Measurements from ENCODE around the gene SETDB2. TPM values are rescaled to one million over a fixed set of nuclear protein-coding genes. Genes with fewer than 3 reads are reported as not detected.

The SETDB2 gene
- total and polyA plus RNA-seq, 2 of the 13 experiments (the other 11 are each of a cell fraction or from before 2014, with no cell fraction given) = 8.1 to 8.7 TPM

DNA sequence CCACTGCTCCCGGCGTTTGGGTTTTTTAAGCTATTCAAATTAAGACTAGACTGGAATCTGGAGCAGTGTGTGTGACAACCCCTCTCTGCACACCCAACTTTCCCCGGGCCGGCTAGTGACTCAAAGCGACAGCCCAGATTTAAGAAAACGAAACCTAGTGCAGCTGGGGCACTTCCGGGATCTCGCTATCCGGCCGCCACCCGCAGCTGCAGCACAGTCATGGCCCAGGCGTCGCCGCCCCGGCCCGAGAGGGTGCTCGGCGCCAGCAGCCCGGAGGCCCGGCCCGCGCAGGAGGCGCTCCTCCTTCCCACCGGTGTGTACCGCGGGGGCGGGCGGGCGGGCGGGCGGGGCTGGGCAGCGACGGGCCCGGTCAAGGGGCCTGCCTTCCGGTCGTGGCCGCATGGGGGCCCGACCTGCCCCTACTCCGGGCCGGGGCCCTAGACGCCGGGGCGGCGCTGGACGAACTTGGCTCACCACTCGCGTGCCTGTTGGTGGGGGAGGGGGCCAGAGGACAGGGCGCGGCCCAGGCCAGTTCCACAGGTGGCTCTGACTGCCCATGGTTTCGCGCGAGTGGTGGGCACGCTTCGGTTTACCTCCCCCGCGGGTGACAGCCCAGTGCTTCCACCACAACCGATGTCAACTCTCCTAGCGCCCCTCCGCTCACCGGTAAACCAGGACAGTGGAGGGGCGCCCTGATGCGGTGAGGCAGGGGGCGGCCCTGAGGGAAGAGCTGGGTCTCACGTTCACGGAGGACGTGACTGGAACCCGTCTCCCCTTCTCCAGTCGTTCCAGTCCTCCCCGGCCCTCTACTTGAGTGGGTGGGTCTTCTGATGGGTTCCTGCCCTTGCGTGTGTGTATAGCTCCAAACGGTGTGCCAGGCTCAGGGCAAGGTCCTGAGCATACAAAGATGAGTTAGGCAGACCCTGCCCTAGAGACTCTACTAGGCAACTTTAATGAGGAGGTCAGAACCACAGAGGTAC lies 52.0 kb downstream of the SETDB2 start, which contains the start of gene PHF11 (continued):
- TF ChIP-seq, protein P1, sequence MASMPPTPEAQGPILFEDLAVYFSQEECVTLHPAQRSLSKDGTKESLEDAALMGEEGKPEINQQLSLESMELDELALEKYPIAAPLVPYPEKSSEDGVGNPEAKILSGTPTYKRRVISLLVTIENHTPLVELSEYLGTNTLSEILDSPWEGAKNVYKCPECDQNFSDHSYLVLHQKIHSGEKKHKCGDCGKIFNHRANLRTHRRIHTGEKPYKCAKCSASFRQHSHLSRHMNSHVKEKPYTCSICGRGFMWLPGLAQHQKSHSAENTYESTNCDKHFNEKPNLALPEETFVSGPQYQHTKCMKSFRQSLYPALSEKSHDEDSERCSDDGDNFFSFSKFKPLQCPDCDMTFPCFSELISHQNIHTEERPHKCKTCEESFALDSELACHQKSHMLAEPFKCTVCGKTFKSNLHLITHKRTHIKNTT (CRISPR knock-in tag; IDR thresholded peaks at IDR 0.05) = no peak
- TF ChIP-seq ZNF589 (CRISPR knock-in tag; conservative IDR thresholded peaks at IDR 0.05) = no peak
- TF ChIP-seq, protein P2, sequence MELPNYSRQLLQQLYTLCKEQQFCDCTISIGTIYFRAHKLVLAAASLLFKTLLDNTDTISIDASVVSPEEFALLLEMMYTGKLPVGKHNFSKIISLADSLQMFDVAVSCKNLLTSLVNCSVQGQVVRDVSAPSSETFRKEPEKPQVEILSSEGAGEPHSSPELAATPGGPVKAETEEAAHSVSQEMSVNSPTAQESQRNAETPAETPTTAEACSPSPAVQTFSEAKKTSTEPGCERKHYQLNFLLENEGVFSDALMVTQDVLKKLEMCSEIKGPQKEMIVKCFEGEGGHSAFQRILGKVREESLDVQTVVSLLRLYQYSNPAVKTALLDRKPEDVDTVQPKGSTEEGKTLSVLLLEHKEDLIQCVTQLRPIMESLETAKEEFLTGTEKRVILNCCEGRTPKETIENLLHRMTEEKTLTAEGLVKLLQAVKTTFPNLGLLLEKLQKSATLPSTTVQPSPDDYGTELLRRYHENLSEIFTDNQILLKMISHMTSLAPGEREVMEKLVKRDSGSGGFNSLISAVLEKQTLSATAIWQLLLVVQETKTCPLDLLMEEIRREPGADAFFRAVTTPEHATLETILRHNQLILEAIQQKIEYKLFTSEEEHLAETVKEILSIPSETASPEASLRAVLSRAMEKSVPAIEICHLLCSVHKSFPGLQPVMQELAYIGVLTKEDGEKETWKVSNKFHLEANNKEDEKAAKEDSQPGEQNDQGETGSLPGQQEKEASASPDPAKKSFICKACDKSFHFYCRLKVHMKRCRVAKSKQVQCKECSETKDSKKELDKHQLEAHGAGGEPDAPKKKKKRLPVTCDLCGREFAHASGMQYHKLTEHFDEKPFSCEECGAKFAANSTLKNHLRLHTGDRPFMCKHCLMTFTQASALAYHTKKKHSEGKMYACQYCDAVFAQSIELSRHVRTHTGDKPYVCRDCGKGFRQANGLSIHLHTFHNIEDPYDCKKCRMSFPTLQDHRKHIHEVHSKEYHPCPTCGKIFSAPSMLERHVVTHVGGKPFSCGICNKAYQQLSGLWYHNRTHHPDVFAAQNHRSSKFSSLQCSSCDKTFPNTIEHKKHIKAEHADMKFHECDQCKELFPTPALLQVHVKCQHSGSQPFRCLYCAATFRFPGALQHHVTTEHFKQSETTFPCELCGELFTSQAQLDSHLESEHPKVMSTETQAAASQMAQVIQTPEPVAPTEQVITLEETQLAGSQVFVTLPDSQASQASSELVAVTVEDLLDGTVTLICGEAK (IDR thresholded peaks at IDR 0.05) = no peak
- TF ChIP-seq, protein P2 (CRISPR knock-in tag; IDR thresholded peaks at IDR 0.05) = peak; percentile 33; the same call in 1 of the 2 replicates
- TF ChIP-seq ZNF878 (CRISPR knock-in tag; IDR thresholded peaks at IDR 0.05) = no peak
- 0 out of 2 replicates have a peak, but pooled peaks have one; percentile 22 for TF ChIP-seq ESRRA (CRISPR knock-in tag; IDR thresholded peaks at IDR 0.05; ENCODE audit: low read depth)
- no peak for TF ChIP-seq HOXD1 (CRISPR knock-in tag; IDR thresholded peaks at IDR 0.05)
- TF ChIP-seq, protein P3, sequence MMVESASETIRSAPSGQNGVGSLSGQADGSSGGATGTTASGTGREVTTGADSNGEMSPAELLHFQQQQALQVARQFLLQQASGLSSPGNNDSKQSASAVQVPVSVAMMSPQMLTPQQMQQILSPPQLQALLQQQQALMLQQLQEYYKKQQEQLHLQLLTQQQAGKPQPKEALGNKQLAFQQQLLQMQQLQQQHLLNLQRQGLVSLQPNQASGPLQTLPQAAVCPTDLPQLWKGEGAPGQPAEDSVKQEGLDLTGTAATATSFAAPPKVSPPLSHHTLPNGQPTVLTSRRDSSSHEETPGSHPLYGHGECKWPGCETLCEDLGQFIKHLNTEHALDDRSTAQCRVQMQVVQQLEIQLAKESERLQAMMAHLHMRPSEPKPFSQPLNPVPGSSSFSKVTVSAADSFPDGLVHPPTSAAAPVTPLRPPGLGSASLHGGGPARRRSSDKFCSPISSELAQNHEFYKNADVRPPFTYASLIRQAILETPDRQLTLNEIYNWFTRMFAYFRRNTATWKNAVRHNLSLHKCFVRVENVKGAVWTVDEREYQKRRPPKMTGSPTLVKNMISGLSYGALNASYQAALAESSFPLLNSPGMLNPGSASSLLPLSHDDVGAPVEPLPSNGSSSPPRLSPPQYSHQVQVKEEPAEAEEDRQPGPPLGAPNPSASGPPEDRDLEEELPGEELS (CRISPR knock-in tag; IDR thresholded peaks at IDR 0.05) = 0 out of 2 replicates have a peak, but pooled peaks have one; percentile 47
- no peak for TF ChIP-seq FOXA3 (CRISPR knock-in tag; IDR thresholded peaks at IDR 0.05)
